ENCODE results near the gene ZFX.

The ZFX gene

DNA sequence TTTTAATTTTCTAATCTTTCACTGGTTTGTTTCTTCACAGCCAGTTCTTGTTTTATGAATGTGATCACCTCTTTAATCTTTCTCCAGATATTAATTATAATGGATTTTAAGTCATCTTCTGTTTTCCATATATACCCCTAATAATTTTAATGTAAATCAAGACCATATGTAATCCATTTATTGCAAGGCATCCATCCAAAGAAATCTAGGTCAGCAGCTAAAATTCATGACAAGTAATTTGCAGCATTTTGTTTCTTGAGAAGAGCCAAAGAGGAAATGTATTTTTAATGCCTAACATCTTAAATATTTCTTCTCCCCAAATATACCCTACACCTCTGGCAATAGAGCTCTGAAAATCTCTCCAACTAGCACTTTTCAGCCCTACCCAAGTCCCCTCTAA lies 83.3 kb downstream of the ZFX start:
- no peak for TF ChIP-seq CTCF (IDR thresholded peaks at IDR 0.05; ENCODE audit: control insufficient read depth, insufficient read depth, low read depth, low read length, missing control alignments)
- DNase-seq (ENCODE audit: low read depth), result no peak
- no peak overlapping the region for H3K4me3 ChIP-seq (ENCODE audit: control insufficient read depth, low read depth, low read length)

DNA sequence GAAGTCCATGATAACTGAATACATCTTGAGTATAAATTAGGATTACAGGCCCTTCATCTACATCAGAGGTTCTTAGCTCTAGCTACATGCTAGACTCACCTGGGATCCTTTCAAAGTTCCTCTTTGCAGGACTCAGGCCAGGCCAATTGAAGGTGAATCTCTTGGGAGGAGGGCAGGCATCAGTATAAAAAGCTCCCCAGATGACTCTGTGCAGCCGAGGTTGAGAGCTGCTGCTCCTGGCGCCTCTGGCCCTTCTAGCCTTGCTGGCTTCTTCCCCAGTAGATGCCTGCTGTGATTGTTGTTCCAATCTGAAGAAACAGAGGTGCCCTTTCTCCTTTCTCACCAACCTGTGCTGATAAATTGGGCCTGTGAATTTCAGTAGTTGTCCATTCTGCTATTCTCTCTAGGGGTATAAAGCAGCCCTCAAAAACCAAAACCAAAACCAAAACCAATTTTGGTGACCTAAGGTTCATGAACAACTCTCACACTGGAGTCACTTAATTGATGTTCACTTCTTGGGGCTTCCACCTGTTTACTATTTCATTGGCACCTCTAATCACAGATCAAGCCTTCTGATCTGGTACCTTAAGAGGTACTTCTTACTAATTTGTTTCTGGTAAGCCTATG lies 85.7 kb downstream of the ZFX start:
- TF ChIP-seq CTCF (IDR thresholded peaks at IDR 0.05; ENCODE audit: control insufficient read depth, insufficient read depth, low read depth, low read length, missing control alignments), result no peak
- H3K4me3 ChIP-seq (ENCODE audit: control insufficient read depth, low read depth, low read length), result no peak overlapping the region
- no peak for DNase-seq (ENCODE audit: low read depth)

- no peak overlapping the region for H3K4me3 ChIP-seq (ENCODE audit: control insufficient read depth, low read depth, low read length)
- DNase-seq (ENCODE audit: low read depth), result no peak
- peak; percentile 42 for TF ChIP-seq CTCF (IDR thresholded peaks at IDR 0.05; ENCODE audit: control insufficient read depth, insufficient read depth, low read depth, low read length, missing control alignments)
Observed at GRCh38 chrX:24241822-24242648, 92.5 kb downstream of the ZFX start.

- H3K4me3 ChIP-seq (ENCODE audit: control insufficient read depth, low read depth, low read length), result no peak overlapping the region
- no peak for TF ChIP-seq CTCF (IDR thresholded peaks at IDR 0.05; ENCODE audit: control insufficient read depth, insufficient read depth, low read depth, low read length, missing control alignments)
- DNase-seq (ENCODE audit: low read depth), result peak; percentile 94
Observed at GRCh38 chrX:24242649-24243175, 93.2 kb downstream of the ZFX start.

- H3K4me3 ChIP-seq (ENCODE audit: control insufficient read depth, low read depth, low read length), result no peak overlapping the region
Observed at GRCh38 chrX:24243188-24243587, 93.7 kb downstream of the ZFX start.

GRCh38 chrX:24243692-24244091 lies 94.2 kb downstream of the ZFX start:
- DNase-seq (ENCODE audit: low read depth), result peak; percentile 50
- TF ChIP-seq CTCF (IDR thresholded peaks at IDR 0.05; ENCODE audit: control insufficient read depth, insufficient read depth, low read depth, low read length, missing control alignments), result no peak

More at GRCh38 chrX:24243188-24243587, 93.7 kb downstream of the ZFX start:
- no peak for TF ChIP-seq CTCF (IDR thresholded peaks at IDR 0.05; ENCODE audit: control insufficient read depth, insufficient read depth, low read depth, low read length, missing control alignments)
- DNase-seq (ENCODE audit: low read depth), result no peak

More at GRCh38 chrX:24243692-24244091, 94.2 kb downstream of the ZFX start:
- H3K4me3 ChIP-seq (ENCODE audit: control insufficient read depth, low read depth, low read length), result no peak overlapping the region

All from AG09309 (cell line).